Measurements from ENCODE around the gene PLS3. TPM values are rescaled to one million over a fixed set of nuclear protein-coding genes. Genes with fewer than 3 reads are reported as not detected.

Gene PLS3
- total RNA-seq, 1 donor from 2014 or later: 417 TPM

- Mint-ChIP-seq H3K4me1 (peaks cover 18% of the 10 kb centered on the region), H3K27me3 (ENCODE audit: low read depth) (no peaks in the 10 kb centered on the region), H3K36me3 (peaks cover 36% of the 10 kb centered on the region), H3K27ac (peak overlapping the region; percentile 93), H3K4me3 (no peak overlapping the region), H3K9me3 (no peaks in the 10 kb centered on the region)
- TF ChIP-seq CTCF (IDR thresholded peaks at IDR 0.05; ENCODE audit: unreplicated experiment): no peak
- no peak for DNase-seq (ENCODE audit: low spot score in 2 of 2, unreplicated experiment in 2 of 2)
Measured at GRCh38 chrX:115649461-115650063, 88.6 kb downstream of the PLS3 start.

DNA sequence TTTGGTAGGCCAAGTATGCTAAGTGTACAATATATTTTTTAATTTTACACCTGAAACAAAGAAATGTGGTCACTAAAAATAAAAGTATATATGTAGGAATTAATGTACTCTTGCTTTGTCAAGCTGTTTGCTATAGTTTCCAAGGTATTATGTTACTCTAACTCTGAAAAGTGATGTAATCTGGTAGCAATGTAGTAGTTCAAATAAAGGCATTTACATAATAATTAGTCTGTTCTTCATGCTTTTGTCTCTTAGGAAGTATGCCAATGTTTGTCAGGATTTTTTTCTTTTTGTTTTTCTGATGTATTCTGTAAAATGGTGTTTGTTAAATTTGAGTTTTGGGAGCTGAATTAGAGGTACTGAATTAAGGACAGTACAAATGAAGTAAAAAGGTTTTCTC, 89.5 kb downstream of the PLS3 start:
- Mint-ChIP-seq H3K27ac (peak overlapping the region; percentile 93), H3K4me1 (peaks cover 18% of the 10 kb centered on the region), H3K9me3 (no peaks in the 10 kb centered on the region), H3K4me3 (no peak overlapping the region), H3K36me3 (peaks cover 42% of the 10 kb centered on the region), H3K27me3 (ENCODE audit: low read depth) (no peaks in the 10 kb centered on the region)
- DNase-seq (ENCODE audit: low spot score in 2 of 2, unreplicated experiment in 2 of 2): no peak
- TF ChIP-seq CTCF (IDR thresholded peaks at IDR 0.05; ENCODE audit: unreplicated experiment): no peak

GRCh38 chrX:115650916-115651315, 89.9 kb downstream of the PLS3 start:
- Mint-ChIP-seq H3K4me1 (peaks cover 18% of the 10 kb centered on the region), H3K4me3 (no peak overlapping the region), H3K9me3 (no peaks in the 10 kb centered on the region), H3K27me3 (ENCODE audit: low read depth) (no peaks in the 10 kb centered on the region), H3K36me3 (peaks cover 38% of the 10 kb centered on the region), H3K27ac (peak overlapping the region; percentile 93)
- DNase-seq (ENCODE audit: low spot score in 2 of 2, unreplicated experiment in 2 of 2): peak in 1 of 2 experiments; percentile 52
- TF ChIP-seq CTCF (IDR thresholded peaks at IDR 0.05; ENCODE audit: unreplicated experiment): peak; percentile 57

GRCh38 chrX:115652221-115652620, 91.2 kb downstream of the PLS3 start:
- no peak overlapping the region for H3K27ac Mint-ChIP-seq
- DNase-seq (ENCODE audit: low spot score in 2 of 2, unreplicated experiment in 2 of 2): no peak
- H3K36me3 Mint-ChIP-seq: peaks cover 30% of the 10 kb centered on the region
- H3K9me3 Mint-ChIP-seq: no peaks in the 10 kb centered on the region
- H3K27me3 Mint-ChIP-seq (ENCODE audit: low read depth): no peaks in the 10 kb centered on the region
- TF ChIP-seq CTCF (IDR thresholded peaks at IDR 0.05; ENCODE audit: unreplicated experiment): no peak
- no peak overlapping the region for H3K4me3 Mint-ChIP-seq
- H3K4me1 Mint-ChIP-seq: peaks cover 18% of the 10 kb centered on the region

DNA sequence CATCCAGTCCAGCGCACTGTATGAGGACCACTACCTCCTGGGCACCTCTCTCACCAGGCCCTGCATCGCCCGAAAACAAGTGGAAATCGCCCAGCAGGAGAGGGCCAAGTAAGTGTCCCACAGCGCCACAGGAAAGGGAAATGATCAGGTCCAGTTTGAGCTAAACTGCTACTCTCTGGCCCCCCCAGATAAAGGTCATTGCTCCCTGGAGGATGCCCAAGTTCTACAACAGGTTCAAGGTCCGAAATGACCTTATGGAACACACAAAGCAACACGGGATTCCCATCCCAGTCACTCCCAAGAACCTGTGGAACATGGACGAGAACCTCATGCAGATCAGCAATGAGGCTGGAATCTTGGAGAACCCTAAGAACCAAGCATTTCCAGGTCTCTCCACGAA, 104.1 kb downstream of the PLS3 start:
- Mint-ChIP-seq H3K36me3 (peaks cover 3% of the 10 kb centered on the region), H3K27me3 (ENCODE audit: low read depth) (no peaks in the 10 kb centered on the region), H3K27ac (no peak overlapping the region)

More for the DNA sequence above, 104.1 kb downstream of the PLS3 start:
- Mint-ChIP-seq H3K4me3 (no peak overlapping the region), H3K9me3 (peaks cover 4% of the 10 kb centered on the region), H3K4me1 (no peaks in the 10 kb centered on the region)
- no peak for TF ChIP-seq CTCF (IDR thresholded peaks at IDR 0.05; ENCODE audit: unreplicated experiment)
- DNase-seq (ENCODE audit: low spot score in 2 of 2, unreplicated experiment in 2 of 2): no peak

Measured in mesothelial cell of epicardium (in vitro differentiated cells).